Activated naive CD4-positive, alpha-beta T cell treated with anti-CD3 and anti-CD28 coated beads, Interleukin-2, amount 50 U/mL, for 16 hours (primary cell): Measurements from ENCODE around the gene TSPAN11.

Experiments used
- DNase-seq: peaks from one replicate; pipeline ENCODE4 v3.0.0-alpha.2; 2020

The TSPAN11 gene

DNA sequence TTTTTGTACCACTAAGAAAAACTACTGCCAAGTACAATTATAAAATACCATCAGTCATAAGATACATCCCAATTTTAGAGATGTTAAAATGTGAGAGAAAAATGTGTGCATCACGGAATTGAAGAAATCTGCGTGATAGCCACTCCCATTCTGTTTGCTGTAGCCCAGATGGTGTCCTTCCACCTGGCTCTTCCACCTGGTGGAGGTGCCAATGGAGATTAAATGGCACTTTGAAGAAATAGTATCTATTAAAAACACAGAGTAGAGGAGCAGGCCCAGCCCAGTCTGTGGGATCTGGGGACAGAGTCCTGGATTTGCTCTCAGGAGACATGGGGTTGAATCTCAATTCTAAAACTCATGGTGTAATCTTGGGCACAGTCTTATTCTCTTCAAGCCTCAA, 35.5 kb downstream of the TSPAN11 start:
- no peak for DNase-seq

GRCh38 chr12:30963709-30964564, 37.4 kb downstream of the TSPAN11 start:
- no peak for DNase-seq

GRCh38 chr12:30964896-30965612, 38.5 kb downstream of the TSPAN11 start:
- no peak for DNase-seq

- DNase-seq, result no peak
Observed at GRCh38 chr12:30965613-30965985, 39.1 kb downstream of the TSPAN11 start.

DNA sequence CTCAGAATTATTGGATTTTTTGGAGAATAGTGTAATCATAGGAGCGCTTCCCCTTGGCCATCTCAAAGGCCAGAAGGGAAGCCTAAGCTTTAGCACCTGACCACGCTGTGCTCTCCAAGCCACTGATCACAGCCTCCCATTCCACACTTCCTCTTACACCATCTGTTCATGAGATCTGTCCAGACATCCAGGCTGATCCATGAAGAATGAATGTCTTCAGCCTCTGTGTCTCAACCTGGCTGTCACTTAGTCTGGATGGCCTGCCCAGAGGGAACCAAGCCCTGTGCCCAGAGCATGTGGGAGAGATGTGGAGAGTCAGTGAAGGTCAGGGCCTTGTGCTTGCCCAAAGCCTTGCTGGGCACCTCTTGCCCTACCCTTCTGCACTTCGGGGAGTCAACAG, 40.5 kb downstream of the TSPAN11 start:
- DNase-seq, result no peak

DNA sequence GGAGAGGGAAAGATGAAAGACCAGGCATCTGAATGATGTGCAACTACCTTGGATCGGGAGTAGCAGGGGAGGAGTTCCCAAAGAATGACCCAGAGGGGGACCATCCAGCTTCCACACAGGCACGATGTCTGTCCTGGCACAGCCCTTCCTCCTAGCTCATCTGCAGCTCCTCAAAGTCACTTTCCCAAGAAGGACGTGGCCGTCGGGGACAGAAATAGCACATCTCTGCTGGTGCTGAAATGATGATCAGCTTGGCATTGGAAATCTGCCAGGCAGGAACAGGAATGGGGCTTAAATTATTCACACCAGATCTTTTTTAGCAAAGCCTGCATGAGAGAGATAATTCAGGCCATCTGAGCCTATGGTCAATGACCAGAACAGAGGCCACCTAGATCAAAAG, 41.7 kb downstream of the TSPAN11 start:
- no peak for DNase-seq

- no peak for DNase-seq
Observed at GRCh38 chr12:30969006-30969405, 42.5 kb downstream of the TSPAN11 start.

DNA sequence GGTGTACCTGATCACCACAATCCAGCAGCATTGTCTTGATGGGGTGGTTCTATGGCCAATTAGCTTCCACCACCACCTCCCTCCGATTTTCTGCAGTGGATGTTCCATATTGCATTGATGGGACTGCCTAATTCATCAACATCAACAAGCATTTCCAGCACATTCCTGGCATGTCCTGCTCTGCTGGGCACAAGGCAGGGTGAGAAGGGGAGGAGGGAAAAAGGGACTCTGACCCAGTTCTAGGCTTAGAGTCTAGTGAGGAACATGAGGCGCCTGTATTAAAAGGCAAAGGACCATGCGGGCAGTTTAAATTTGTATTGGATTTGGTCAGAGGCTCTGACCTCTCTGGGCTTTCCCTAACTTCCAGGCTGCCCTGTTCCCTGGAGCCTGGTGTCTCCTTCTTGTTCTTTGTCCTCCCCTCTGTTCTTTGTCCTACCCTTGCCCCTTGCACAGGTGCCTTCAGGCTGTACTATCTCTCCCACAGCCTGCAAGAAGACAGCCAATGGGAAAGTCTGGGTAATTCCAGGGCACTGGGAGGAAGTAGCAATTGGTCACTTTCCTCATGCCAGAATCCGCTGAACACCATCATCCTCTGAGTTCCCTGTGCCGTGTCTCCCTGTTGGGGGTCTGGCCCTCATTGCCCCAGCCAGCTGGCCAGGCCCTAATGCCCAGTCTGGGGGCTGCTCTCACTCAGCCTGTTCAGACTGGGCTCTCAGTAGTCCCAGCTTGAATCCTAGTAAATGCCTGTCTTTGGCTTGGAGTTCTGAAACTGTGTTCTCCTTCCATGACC, 43.3 kb downstream of the TSPAN11 start:
- no peak for DNase-seq

- no peak for DNase-seq
Observed at GRCh38 chr12:30970559-30971197, 44.1 kb downstream of the TSPAN11 start.

DNA sequence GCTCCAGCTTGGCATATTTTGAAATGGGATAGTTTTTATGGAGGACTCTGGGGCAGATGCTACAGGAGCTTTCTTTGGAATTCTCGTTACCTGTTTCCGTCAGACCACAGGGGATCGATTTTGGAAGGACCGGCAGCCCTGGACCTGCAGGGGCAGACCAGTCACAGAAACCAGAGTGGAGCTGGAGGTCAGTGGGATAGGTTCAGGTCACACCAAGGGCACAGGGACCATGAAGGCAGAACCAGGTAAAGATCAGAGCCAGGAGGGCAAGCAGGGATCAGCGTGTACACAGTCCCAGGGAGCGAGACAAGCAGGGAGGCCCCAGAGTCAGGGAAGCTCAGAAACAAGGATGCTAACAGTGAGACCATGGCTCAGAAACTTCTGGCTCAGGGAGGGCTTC, 45.5 kb downstream of the TSPAN11 start:
- DNase-seq, result no peak

- DNase-seq, result no peak
Observed at GRCh38 chr12:30973175-30973574, 46.6 kb downstream of the TSPAN11 start.

DNA sequence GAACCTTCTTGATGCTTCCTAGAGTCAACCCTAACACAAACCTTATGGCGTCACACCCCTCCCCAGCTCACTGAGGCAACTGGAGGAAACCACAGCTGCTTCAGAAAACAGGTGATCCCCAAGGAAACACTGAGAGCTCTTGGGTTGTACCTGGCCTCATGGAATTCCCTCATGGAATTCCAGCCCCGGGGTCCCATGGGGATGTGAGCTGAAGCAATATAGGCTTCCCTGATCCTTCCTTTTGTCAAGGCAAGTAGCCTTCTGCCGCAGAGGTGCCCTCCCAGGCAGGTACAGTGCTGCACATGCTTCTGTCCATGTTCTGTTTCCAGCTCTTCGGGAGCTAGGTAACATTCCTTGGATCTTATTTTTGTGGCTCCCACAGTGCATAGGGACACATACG, 47.3 kb downstream of the TSPAN11 start:
- no peak for DNase-seq

- no peak for DNase-seq
Observed at GRCh38 chr12:30974746-30975500, 48.4 kb downstream of the TSPAN11 start.

DNA sequence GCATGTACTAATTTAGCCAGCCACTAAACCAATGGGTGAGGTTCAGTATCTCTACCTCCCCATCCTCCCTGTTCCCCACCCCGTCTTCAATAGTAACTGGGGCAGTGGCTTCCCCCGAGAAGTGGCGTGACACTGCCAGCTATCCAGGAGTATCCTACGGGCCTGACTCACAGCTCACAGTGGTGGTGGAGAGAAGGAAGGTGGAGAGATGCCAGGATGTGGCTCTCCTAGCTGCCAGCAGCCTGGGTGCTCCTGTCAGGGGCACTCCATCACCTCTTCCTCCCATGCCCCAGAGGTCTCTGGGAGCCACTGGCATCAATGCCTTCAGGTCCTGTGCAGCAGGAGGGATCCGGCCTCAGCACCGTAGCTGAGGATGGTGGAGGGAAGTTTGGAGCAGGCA, 49.0 kb downstream of the TSPAN11 start:
- no peak for DNase-seq

DNA sequence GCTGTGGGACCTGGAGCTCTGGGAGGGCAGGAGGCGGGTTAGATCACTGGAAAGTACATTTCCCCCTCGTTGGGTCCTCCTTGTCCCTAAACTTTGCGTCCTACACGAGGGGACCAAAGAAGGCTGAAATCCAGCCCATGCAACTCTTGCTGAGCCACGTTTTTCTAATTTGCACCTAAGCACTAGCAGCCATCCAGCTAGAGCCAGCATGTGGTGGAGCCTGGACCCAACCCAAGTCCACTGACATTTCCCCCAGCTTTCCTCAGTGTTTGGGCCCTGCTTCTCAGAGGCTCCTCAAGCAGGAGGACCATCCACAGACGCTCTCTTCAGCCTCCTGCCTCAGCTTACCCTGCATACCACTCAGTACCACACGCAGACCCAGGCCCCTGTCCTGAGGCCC, 49.7 kb downstream of the TSPAN11 start:
- no peak for DNase-seq

- no peak for DNase-seq
Observed at GRCh38 chr12:30977124-30977523, 50.6 kb downstream of the TSPAN11 start.

DNA sequence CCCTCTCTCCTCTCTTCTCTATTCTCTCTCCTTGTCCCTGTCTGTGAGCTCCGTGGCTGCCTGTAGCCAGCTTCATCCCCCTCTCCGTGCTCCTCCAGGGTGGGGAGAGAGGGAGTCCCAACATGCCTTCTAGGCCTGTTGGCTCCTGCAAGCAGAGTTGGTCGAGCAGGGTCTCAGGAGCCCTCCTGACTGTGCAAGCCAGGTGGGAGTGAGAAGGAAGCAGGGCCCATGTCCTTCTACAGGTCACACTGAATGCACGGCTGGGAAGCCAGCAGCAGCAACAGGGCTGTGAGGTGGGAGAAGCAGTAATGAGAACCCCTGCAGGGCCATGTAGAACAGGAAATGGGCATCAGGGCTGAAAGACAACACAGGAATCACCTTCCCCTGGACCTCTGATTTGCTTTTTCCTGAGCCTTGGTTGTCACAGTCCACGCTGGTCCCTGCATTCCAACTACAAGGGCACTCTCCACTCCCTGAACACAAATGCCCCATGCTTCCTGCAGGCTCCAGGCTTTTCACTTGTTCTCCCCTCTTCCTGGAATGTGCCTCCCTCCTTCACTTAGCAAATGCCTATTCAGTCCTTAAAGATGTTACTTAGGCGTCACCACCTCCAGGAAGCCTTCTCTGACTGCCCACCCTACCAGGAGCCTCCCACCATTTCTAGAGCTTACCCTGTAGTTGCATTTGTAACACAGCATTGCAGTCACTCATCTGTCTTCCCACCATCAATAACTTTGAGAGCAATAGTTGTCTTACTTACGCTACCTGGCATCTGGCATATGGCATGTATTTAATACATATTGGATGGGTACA, 51.2 kb downstream of the TSPAN11 start:
- DNase-seq, result no peak

DNA sequence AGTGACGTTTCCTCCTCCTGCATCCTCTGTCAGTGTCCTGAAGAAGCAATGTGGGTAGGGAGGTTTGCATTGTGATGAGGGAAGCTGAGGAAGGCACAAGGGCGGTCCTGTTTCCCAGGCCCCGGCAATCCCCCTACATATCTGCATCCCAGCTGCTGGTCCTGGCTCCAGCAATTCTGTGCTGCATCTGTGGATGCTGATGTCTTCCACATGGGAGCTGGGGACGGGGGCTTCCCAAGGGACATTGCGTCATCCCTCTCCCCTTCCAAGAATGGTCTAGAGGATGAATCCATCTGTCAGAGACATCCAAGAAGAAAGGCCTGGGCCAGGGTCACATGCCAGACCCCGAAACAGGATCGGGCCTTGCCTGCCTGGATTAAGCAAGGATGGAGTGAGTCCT, 52.1 kb downstream of the TSPAN11 start:
- no peak for DNase-seq

- DNase-seq, result no peak
Observed at GRCh38 chr12:30979371-30980259, 53.1 kb downstream of the TSPAN11 start.

- no peak for DNase-seq
Observed at GRCh38 chr12:30980955-30981662, 54.6 kb downstream of the TSPAN11 start.
